Measurements from ENCODE around the gene SLC2A2.

SLC2A2 gene

GRCh38 chr3:171044835-171045793 lies 18.6 kb upstream of the SLC2A2 start:
- POLR2A ChIA-PET (ENCODE audit: low non-redundant PET), result no interaction called here
- CTCF ChIA-PET, result interaction anchor here (0.6 kb wide), 1 partner anchor 36 kb away, joined by 3 read pairs; no protein-coding TSS in a partner anchor
- no peak for TF ChIP-seq CTCF (conservative IDR thresholded peaks at IDR 0.05; ENCODE audit: low read depth)
- no peak for DNase-seq (ENCODE audit: low spot score)
- no peak overlapping the region for H3K27ac ChIP-seq

GRCh38 chr3:171044384-171044783 lies 17.9 kb upstream of the SLC2A2 start:
- no peak for DNase-seq (ENCODE audit: low spot score)
- POLR2A ChIA-PET (ENCODE audit: low non-redundant PET), result no interaction called here
- H3K27ac ChIP-seq, result no peak overlapping the region
- TF ChIP-seq CTCF (conservative IDR thresholded peaks at IDR 0.05; ENCODE audit: low read depth), result no peak
- CTCF ChIA-PET, result no interaction called here

- ChIA-PET CTCF (no interaction called here), POLR2A (ENCODE audit: low non-redundant PET) (no interaction called here)
- DNase-seq (ENCODE audit: low spot score), result no peak
- H3K27ac ChIP-seq, result no peak overlapping the region
- TF ChIP-seq CTCF (conservative IDR thresholded peaks at IDR 0.05; ENCODE audit: low read depth), result no peak
Observed at GRCh38 chr3:171039674-171040073, 13.2 kb upstream of the SLC2A2 start.

- ChIA-PET POLR2A (ENCODE audit: low non-redundant PET) (no interaction called here), CTCF (interaction anchor here (0.5 kb wide), 1 partner anchor 872 kb away, joined by 4 read pairs; no protein-coding TSS in a partner anchor)
- DNase-seq (ENCODE audit: low spot score), result no peak
- no peak overlapping the region for H3K27ac ChIP-seq
- no peak for TF ChIP-seq CTCF (conservative IDR thresholded peaks at IDR 0.05; ENCODE audit: low read depth)
Observed at GRCh38 chr3:171038342-171038741, 11.8 kb upstream of the SLC2A2 start.

GRCh38 chr3:171028779-171029232 lies 2.3 kb upstream of the SLC2A2 start:
- TF ChIP-seq CTCF (conservative IDR thresholded peaks at IDR 0.05; ENCODE audit: low read depth), result no peak
- ChIA-PET CTCF (no interaction called here), POLR2A (ENCODE audit: low non-redundant PET) (no interaction called here)
- peak; percentile 23 for DNase-seq (ENCODE audit: low spot score)
- H3K27ac ChIP-seq, result no peak overlapping the region

- no peak for TF ChIP-seq CTCF (conservative IDR thresholded peaks at IDR 0.05; ENCODE audit: low read depth)
- DNase-seq (ENCODE audit: low spot score), result peak; percentile 59
- ChIA-PET POLR2A (ENCODE audit: low non-redundant PET) (no interaction called here), CTCF (no interaction called here)
- no peak overlapping the region for H3K27ac ChIP-seq
Observed at GRCh38 chr3:171028025-171028778, 1.7 kb upstream of the SLC2A2 start.
